H9 (cell line): ENCODE data around the gene ZNF366. TPM values are rescaled to one million over a fixed set of nuclear protein-coding genes. Genes with fewer than 3 reads are reported as not detected.

Experiments used
- DNase-seq: peaks from one replicate; pipeline ENCODE4 v3.0.0-alpha.2; 2017
- H2AFZ ChIP-seq: one replicate; pipeline ENCODE4 v1.6.1; 2013; ENCODE audit warnings: mild to moderate bottlenecking, low read length, control low read depth, moderate library complexity
- H2AK5ac ChIP-seq: 2 replicates; pipeline ENCODE4 v1.6.1; 2013; ENCODE audit warnings: low read length, control low read depth, mixed read lengths; ENCODE audit not compliant: insufficient read length
- H2BK120ac ChIP-seq: one replicate; pipeline ENCODE4 v1.6.1; 2013; ENCODE audit warnings: low read depth, mild to moderate bottlenecking, low read length, control low read depth, inconsistent platforms; ENCODE audit not compliant: poor library complexity, severe bottlenecking
- H2BK12ac ChIP-seq: 2 replicates; pipeline ENCODE4 v1.6.1; 2013; ENCODE audit warnings: low read length, control low read depth, mixed read lengths, low read depth; ENCODE audit not compliant: insufficient read length
- H2BK15ac ChIP-seq: 2 replicates; pipeline ENCODE4 v1.6.1; 2013; ENCODE audit warnings: low read depth, low read length, control low read depth
- H2BK20ac ChIP-seq: one replicate; pipeline ENCODE4 v1.6.1; 2013; ENCODE audit warnings: low read depth, mild to moderate bottlenecking, low read length, control low read depth, inconsistent platforms; ENCODE audit not compliant: poor library complexity, severe bottlenecking
- H2BK5ac ChIP-seq: 2 replicates; pipeline ENCODE4 v1.6.1; 2013; ENCODE audit warnings: low read length, control low read depth, mixed read lengths; ENCODE audit not compliant: insufficient read length
- H3K14ac ChIP-seq: 2 replicates; pipeline ENCODE4 v1.6.1; 2013; ENCODE audit warnings: low read length, control low read depth; ENCODE audit not compliant: insufficient read depth
- H3K18ac ChIP-seq: 2 replicates; pipeline ENCODE4 v1.6.1; 2013; ENCODE audit warnings: low read depth, mild to moderate bottlenecking, mixed read lengths, low read length, control low read depth; ENCODE audit not compliant: insufficient read length
- H3K23ac ChIP-seq: 2 replicates; pipeline ENCODE4 v1.6.1; 2013; ENCODE audit warnings: low read length, control low read depth, mixed read lengths, low read depth; ENCODE audit not compliant: insufficient read length
- H3K23me2 ChIP-seq: 2 replicates; pipeline ENCODE4 v1.6.1; 2013; ENCODE audit warnings: low read depth, mild to moderate bottlenecking, mixed read lengths, low read length, control low read depth; ENCODE audit not compliant: insufficient read length, poor library complexity, severe bottlenecking
- H3K27ac ChIP-seq: 2 replicates; pipeline ENCODE4 v1.5.1; 2013; ENCODE audit warnings: low read length, control low read depth, mixed read lengths, low read depth; ENCODE audit not compliant: insufficient read length
- H3K27me3 ChIP-seq: 2 replicates; pipeline ENCODE4 v1.6.1; 2013; ENCODE audit warnings: low read length, control low read depth, inconsistent platforms; ENCODE audit not compliant: insufficient read depth
- H3K4ac ChIP-seq: 2 replicates; pipeline ENCODE4 v1.6.1; 2013; ENCODE audit warnings: low read depth, mild to moderate bottlenecking, control low read depth, inconsistent platforms, low read length, moderate library complexity
- H3K4me1 ChIP-seq: 2 replicates; pipeline ENCODE4 v1.6.1; 2013; ENCODE audit warnings: low read length, control low read depth, inconsistent platforms; ENCODE audit not compliant: insufficient read depth
- H3K4me2 ChIP-seq: 2 replicates; pipeline ENCODE4 v1.6.1; 2013; ENCODE audit warnings: low read length, control low read depth, mixed read lengths; ENCODE audit not compliant: insufficient read length, insufficient read depth
- H3K56ac ChIP-seq: 2 replicates; pipeline ENCODE4 v1.6.1; 2013; ENCODE audit warnings: low read depth, mild to moderate bottlenecking, mixed read lengths, low read length, control low read depth; ENCODE audit not compliant: insufficient read length
- H3K79me1 ChIP-seq: 2 replicates; pipeline ENCODE4 v1.6.1; 2013; ENCODE audit warnings: low read depth, mild to moderate bottlenecking, moderate library complexity, low read length, control low read depth, inconsistent platforms; ENCODE audit not compliant: insufficient read depth, poor library complexity, severe bottlenecking
- H3K79me2 ChIP-seq: 2 replicates; pipeline ENCODE4 v1.6.1; 2013; ENCODE audit warnings: low read length, control low read depth, inconsistent platforms; ENCODE audit not compliant: insufficient read depth
- H3K9ac ChIP-seq: 2 replicates; pipeline ENCODE4 v1.6.1; 2013; ENCODE audit warnings: low read length, control low read depth, mixed read lengths; ENCODE audit not compliant: insufficient read length; ENCODE audit errors: extremely low read depth
- H3K9me3 ChIP-seq: one replicate; pipeline ENCODE4 v1.6.1; 2013; ENCODE audit warnings: low read depth, low read length, inconsistent platforms; ENCODE audit not compliant: control insufficient read depth
- H3T11ph ChIP-seq: one replicate; pipeline ENCODE4 v1.6.1; 2013; ENCODE audit warnings: mild to moderate bottlenecking, low read length, control low read depth, inconsistent platforms
- H4K20me1 ChIP-seq: one replicate; pipeline ENCODE4 v1.6.1; 2013; ENCODE audit not compliant: control insufficient read depth, insufficient read length, insufficient read depth
- H4K5ac ChIP-seq: 2 replicates; pipeline ENCODE4 v1.6.1; 2013; ENCODE audit warnings: low read depth, mild to moderate bottlenecking, mixed read lengths, low read length, control low read depth; ENCODE audit not compliant: insufficient read length
- H4K8ac ChIP-seq: replicated peaks from 2 replicates; pipeline ENCODE4 v1.6.1; 2013; ENCODE audit warnings: low read length, control low read depth, mixed read lengths, low read depth; ENCODE audit not compliant: insufficient read length
- H4K91ac ChIP-seq: 2 replicates; pipeline ENCODE4 v1.6.1; 2013; ENCODE audit warnings: low read depth, mild to moderate bottlenecking, moderate library complexity, mixed read lengths, low read length, control low read depth; ENCODE audit not compliant: insufficient read length
- H3K27ac Mint-ChIP-seq, 3 experiments: 2 replicates in 2 of 3; 3 replicates in 1 of 3; pipeline ENCODE4 v1.8.0; 2020 to 2021; ENCODE audit warnings: mixed read lengths in 3 of 3, mild to moderate bottlenecking in 1 of 3, moderate library complexity in 1 of 3
- H3K27me3 Mint-ChIP-seq: 2 replicates; pipeline ENCODE4 v1.8.0; 2021; ENCODE audit warnings: low read depth, mild to moderate bottlenecking, moderate library complexity, mixed read lengths
- H3K36me3 Mint-ChIP-seq, 3 experiments: 2 replicates in 2 of 3; 3 replicates in 1 of 3; pipeline ENCODE4 v1.8.0; 2020 to 2021; ENCODE audit warnings: low read depth in 3 of 3, mixed read lengths in 3 of 3; ENCODE audit not compliant: insufficient read depth in 1 of 3
- H3K4me1 Mint-ChIP-seq, 2 experiments: 2 replicates each; pipeline ENCODE4 v1.8.0; 2020; ENCODE audit warnings: mixed read lengths in 2 of 2
- H3K4me3 Mint-ChIP-seq, 2 experiments: 2 replicates in 1 of 2; 3 replicates in 1 of 2; pipeline ENCODE4 v1.8.0; 2020 to 2021; ENCODE audit warnings: mild to moderate bottlenecking in 2 of 2, mixed read lengths in 2 of 2, moderate library complexity in 1 of 2
- H3K9me3 Mint-ChIP-seq, 2 experiments: 2 replicates in 1 of 2; 3 replicates in 1 of 2; pipeline ENCODE4 v1.8.0; 2020; ENCODE audit warnings: mild to moderate bottlenecking in 2 of 2, mixed read lengths in 2 of 2, moderate library complexity in 1 of 2
- CTCF ChIP-seq: fragments of 200-600 bp; sonication (generic); conservative IDR thresholded peaks from 3 replicates; pipeline ENCODE4 v1.8.0; 2021; ENCODE audit warnings: antibody characterized with exemption, mild to moderate bottlenecking
- WGBS: extraction: QIAGEN DNeasy Blood & Tissue Kit; methylation state at CpG from one replicate; pipeline ENCODE4 v1.1.7; 2013; ENCODE audit warnings: missing lambda C conversion rate, low lambda C conversion rate, mixed read lengths; ENCODE audit not compliant: insufficient read length; ENCODE audit errors: extremely low coverage; 5-methylcytosine and 5-hydroxymethylcytosine counted together
- total RNA-seq: library from RNA; stranded (reverse); gene quantifications from 2 replicates; pipeline ENCODE4 v1.2.1, GENCODE V29; 2021

Gene ZNF366
- total RNA-seq, 1 experiment from 2014 or later: not detected

DNA sequence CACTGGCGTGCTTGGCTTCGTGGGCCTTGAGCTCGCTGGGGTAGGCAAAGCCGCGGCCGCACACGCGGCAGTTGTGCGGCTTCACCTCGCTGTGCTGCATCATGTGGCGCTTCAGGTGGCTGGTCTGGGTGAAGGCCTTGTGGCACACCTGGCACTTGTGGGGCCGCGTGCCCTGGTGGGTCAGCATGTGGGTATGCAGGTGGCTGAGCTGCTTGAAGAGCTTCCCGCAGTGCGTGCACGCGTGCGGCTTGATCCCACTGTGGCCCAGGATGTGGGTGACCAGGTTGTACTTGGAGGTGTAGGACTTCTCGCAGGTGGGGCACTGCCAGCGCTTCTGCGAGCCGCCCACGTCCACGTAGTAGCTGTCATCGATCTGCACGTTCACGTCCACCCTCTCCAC is 46.8 kb downstream of the ZNF366 start:
- WGBS: no CpG with 5 or more reads among the region's 27 CpGs
- H2AFZ ChIP-seq: no peak overlapping the region
- H4K8ac ChIP-seq: no peak overlapping the region
- no peak overlapping the region for H2BK15ac ChIP-seq
- no peak overlapping the region for H3K18ac ChIP-seq
- no peak overlapping the region for H2BK5ac ChIP-seq
- no peak overlapping the region for H3K14ac ChIP-seq
- Mint-ChIP-seq H3K9me3 (no peaks in the 10 kb centered on the region; a peak in 1 of 5 replicates), H3K27ac (no peak overlapping the region), H3K4me1 (no peaks in the 10 kb centered on the region), H3K36me3 (no peaks in the 10 kb centered on the region), H3K4me3 (no peak overlapping the region), H3K27me3 (peaks cover 5% of the 10 kb centered on the region)
- H4K91ac ChIP-seq: no peak overlapping the region
- H3K4me2 ChIP-seq: no peak overlapping the region
- H3K4me1 ChIP-seq: no peaks in the 10 kb centered on the region
- H4K5ac ChIP-seq: no peak overlapping the region
- H3K9ac ChIP-seq: no peak overlapping the region
- H3K23me2 ChIP-seq: no peaks in the 10 kb centered on the region
- no peaks in the 10 kb centered on the region for H3K27me3 ChIP-seq
- no peak for TF ChIP-seq CTCF
- H2BK20ac ChIP-seq: no peak overlapping the region
- H3K9me3 ChIP-seq: no peaks in the 10 kb centered on the region
- H3K79me1 ChIP-seq: no peaks in the 10 kb centered on the region
- H2BK12ac ChIP-seq: no peak overlapping the region
- no peak for DNase-seq
- no peak overlapping the region for H2AK5ac ChIP-seq
- no peak overlapping the region for H3K27ac ChIP-seq
- H3K79me2 ChIP-seq: no peaks in the 10 kb centered on the region
- H2BK120ac ChIP-seq: no peak overlapping the region
- no peak overlapping the region for H3K56ac ChIP-seq
- no peak overlapping the region for H3T11ph ChIP-seq
- H3K4ac ChIP-seq: no peak overlapping the region
- H4K20me1 ChIP-seq: no peaks in the 10 kb centered on the region
- H3K23ac ChIP-seq: no peak overlapping the region
